RPMI8226 (cell line): ENCODE measurements around the gene ENTHD1.

ENCODE experiments used
- DNase-seq: peaks from one replicate; pipeline ENCODE4 v3.0.0-alpha.2; 2015

Gene ENTHD1

GRCh38 chr22:39893526-39893925 is at the start of gene ENTHD1:
ENTHD1 (minus strand) TSS chr22:39893760; CDS start chr22:39887748, 6,012 bp downstream.
- DNase-seq, result no peak

GRCh38 chr22:39943337-39943736 is 49.8 kb upstream of the ENTHD1 start:
- peak; percentile 17 for DNase-seq

- no peak for DNase-seq
Observed at GRCh38 chr22:39942439-39943230, 49.1 kb upstream of the ENTHD1 start.

DNA sequence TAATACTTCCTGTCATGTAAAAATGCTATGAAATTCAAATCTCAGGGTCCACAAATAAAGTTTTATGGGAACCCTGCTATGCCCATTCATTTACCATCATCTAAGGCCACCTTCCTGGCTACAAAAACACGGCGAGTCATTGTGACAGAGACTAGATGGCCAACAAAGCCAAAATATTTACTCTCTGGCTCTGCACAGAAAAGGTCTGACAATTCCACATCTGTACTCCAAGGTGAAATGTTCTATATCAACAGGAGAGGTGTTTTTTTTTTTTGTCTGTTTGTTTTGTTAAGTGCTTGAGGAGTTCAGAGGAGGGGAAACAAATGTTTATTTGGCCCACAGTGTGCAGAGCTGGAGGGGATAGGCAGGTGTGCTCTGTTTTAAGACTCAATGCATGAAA is 48.0 kb upstream of the ENTHD1 start:
- DNase-seq, result no peak

DNA sequence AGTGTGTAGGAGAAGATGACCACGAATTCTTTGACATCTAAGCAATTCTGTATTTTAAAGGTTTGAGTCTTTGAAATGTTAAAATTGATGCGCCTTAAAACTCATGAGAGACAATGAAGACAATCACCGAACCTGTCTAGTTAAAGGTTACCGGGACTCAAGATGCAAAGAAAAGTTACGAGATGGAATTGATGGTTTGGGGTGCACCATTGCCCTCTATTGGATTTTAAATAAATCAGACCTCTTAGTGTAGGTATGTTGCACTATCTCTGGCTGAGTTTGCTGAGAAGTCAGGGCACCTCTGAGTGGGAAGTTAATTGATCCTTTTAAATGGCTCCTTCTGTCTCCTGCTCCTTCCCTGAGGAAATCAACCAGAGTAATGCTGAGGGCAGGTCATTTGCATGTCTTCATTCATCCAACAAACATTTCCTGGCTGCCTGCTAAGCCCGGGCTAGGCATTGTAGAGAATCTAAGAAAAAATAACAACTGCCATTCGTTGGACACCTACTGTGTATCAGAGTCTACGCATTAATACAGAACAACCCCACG is 47.3 kb upstream of the ENTHD1 start:
- DNase-seq, result no peak

- no peak for DNase-seq
Observed at GRCh38 chr22:39939830-39940229, 46.3 kb upstream of the ENTHD1 start.

GRCh38 chr22:39938509-39939111 is 45.0 kb upstream of the ENTHD1 start:
- no peak for DNase-seq

DNA sequence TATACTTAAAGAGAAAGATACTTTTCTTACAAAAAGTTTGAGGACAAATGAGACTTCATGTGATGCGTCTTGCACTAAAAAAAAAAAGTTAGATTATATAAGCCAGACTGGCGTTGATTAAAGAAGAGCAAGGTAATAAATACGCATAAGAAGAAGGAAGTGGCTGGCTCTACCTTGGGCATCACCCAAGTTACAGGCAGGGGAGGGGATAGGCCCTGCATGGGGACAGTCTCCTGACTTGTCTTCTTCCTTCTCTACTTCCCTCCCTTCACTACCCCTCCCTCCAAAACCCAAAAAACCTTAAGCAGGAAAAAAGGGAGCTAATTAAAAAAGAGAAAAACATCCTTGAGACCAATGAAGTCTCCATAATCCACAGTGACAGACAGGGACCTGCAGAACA is 44.3 kb upstream of the ENTHD1 start:
- no peak for DNase-seq

GRCh38 chr22:39936523-39937145 is 43.1 kb upstream of the ENTHD1 start:
- DNase-seq, result no peak

GRCh38 chr22:39935612-39936011 is 42.1 kb upstream of the ENTHD1 start:
- no peak for DNase-seq

- no peak for DNase-seq
Observed at GRCh38 chr22:39935116-39935515, 41.6 kb upstream of the ENTHD1 start.

DNA sequence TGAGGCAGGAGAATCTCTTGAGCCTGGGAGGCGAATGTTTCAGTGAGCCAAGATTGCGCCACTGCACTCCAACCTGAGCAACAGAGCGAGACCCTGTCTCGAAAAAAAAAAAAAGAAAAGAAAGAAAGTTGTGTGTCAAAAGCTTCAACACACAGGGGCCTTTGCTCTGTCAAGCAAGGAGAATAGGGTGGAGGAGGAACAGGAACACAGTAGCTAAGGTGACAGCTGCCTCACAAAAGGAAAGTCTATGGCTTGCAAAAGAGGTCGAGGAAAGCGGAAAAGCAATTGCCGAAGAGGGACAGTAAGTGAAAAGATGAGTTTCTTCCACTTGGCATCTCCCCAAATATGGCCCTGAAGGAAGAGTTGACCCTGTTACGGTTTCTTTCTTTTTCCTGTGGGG is 40.2 kb upstream of the ENTHD1 start:
- DNase-seq, result no peak

DNA sequence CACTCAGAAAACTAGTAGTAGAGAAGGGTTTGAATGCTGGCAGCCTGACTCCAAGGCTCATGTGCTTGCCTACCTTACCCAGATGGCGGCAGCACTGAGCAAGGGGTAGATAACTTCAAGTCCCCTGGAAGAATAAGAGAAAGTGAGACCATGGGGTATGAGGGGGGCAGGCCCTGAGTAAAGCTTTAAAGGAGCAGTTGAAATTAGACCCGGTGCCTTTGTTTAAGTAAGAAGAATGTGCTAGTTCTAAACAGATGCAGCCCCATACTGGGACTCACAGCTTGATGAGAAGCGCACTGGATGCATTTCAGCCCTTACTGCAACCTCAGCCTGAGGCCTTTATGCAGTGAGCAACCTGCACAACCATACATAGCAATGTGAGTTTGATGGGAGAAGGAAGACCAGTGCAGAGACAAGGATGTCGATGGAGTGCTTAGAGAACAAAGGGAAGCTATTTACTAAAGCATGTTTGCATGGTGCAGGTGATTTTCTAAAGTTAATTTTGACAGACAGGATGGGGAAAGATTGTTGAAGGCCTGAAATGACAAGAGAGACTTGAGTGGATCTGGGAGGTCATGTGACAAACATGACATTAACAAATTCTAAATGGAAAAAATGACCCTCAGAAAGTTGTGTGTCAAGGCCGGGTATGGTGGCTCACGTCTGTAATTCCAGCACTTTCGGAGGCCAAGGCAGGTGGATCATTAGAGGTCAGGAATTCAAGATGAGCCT is 39.5 kb upstream of the ENTHD1 start:
- DNase-seq, result peak; percentile 52

- no peak for DNase-seq
Observed at GRCh38 chr22:39932166-39932565, 38.6 kb upstream of the ENTHD1 start.

- DNase-seq, result no peak
Observed at GRCh38 chr22:39931251-39931650, 37.7 kb upstream of the ENTHD1 start.

DNA sequence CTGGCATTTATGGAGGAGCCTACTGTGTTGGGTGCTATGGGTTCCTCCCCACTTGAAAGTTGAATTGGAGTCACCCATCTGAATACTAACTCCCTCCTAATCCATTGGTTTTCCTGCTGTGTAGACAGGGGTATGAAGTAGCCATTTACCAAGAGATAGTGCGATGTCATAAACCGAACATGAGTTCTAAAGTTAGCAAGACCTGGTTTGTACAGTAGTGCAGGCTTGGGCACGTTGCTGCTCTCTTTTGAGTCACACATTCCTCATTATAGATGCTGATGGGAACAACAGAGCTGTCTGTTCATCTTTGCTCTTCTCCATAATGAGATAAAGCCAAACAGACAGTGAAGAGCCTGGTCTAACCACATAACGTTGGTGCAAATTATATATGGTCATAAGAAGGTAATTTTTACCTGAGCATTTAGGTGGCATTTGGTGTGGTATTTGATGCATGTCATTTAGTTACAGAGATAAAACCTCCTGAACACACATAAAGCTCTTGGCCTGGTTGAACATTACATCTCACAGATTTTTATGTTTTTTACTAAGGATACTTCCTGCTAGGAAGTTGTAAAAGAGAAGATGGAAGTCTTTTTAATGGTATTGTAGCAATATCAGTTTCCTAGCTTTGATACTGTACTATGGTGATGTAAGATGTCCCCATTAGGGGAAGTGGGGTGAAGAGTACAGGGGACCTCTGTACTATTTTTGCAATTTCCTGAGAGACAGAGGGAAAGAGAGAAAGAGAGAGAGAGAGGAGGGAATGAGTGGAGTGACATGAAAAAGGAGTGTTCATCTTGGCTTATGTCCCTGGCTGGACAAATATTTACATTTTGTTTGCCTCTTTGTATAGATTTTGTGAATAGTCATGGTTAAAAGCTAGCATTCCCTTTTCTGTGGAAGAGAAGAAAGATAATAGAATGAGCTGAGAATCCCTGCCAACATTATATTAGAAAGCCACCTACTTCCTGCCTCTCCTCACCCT is 35.3 kb upstream of the ENTHD1 start:
- no peak for DNase-seq

DNA sequence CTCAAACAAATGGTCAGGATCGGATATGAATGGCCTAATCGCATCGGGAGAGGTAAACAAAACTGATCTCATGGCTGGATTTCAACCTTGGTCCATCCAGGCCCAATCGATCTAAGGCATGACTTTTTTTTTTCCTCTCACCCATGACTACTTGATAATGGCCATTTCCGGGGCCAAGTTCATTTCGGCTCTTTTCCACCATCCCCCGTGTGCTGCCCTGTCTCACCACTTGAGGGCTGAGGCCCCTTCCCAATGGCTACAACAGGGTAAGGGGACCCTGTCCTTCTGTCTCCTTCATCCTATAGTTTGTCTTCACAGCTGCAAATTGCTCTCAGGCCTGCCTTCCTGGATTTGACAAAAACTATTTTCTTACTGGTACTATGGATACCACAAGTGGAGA is 34.0 kb upstream of the ENTHD1 start:
- no peak for DNase-seq

DNA sequence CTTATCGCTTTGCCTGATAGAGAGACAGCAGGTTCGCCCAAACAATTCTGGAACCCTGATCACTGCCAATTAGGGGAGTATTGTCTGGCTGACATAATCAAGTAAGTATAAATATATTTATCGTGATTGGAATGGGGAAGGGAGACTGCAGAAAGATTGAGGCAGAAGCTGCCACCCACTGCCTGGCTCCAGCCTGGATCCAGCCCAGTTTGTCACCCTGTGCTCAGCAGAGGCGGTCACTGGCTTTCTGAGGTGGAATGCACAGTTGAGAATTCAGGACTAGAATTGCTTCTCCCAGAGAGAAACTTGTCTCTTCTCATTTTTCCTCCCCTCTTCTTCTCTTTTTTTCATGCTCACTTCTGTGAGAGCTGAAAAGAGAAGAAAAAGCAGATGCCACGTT is 33.2 kb upstream of the ENTHD1 start:
- DNase-seq, result no peak

- no peak for DNase-seq
Observed at GRCh38 chr22:39925909-39926679, 32.5 kb upstream of the ENTHD1 start.

DNA sequence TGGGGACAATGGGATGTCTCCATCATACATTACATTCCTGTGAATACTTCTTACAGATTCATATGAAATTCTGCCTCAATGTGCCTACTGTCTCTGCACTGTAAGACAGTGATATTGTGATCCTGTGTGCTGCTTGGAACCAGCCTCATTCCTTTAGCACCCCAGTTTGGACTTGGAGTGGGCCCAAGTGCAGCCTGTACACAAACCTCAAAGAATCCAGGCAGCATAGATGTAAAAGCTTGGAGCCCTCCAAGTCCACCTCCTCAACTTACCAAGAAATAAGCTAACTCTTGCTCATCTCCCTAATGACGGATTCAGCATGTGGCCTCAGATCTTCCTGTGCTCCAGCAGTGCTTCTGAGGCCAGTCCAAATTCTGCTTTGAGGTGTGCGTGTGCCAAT is 31.7 kb upstream of the ENTHD1 start:
- no peak for DNase-seq

- DNase-seq, result no peak
Observed at GRCh38 chr22:39924286-39924685, 30.7 kb upstream of the ENTHD1 start.
